Fibroblast of skin of left biceps (primary cell): ENCODE measurements around the gene SFI1.
"Not testable (repeated sequence)": the region's sequence is repeated elsewhere in the genome, so short reads cannot be mapped to it uniquely, and the experiment has no call there.

Source experiments
- DNase-seq, 2 experiments: peaks; one replicate each; pipeline ENCODE4 v3.0.0-alpha.2; 2013; ENCODE audit warnings: low read depth in 2 of 2

The SFI1 gene

GRCh38 chr22:31635638-31636306 is 139.4 kb downstream of the SFI1 start:
- no peak for DNase-seq

- DNase-seq = no peak
Observed at GRCh38 chr22:31637447-31637890, 141.1 kb downstream of the SFI1 start.

DNA sequence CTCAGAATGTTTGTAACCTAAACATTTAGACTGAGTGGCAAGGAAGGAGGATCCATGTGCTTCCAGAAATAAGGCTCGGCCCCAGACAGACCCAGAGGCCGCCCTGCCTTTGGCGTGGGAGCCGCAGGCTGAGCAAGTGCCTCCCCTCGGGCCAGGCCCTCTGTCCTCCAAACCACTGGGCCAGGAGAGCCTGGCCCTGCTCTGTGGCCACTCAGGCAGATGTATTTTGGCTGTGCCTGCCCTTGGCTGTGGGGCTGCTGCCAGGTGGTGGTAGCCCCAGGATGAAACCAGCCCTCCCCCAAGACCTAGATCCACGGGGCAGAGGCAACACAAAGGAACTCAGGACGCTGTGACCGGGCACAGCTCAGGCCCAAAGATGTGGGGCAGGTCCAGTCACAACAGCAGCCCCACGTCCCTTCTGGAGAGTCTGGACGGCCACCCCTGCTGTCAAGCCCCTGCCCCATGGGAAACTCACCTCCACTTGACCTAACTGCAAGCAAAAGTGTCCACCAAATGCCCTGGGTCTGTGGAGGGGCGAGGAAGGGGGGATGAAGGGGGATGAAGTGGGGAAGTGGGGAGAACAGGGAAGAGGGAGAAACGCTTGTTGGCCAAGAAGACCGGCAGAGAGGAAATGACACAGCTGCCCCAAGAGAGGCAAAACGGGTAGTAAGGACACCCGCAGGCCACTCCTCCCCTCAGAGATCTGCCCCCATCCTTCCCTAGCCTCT is 141.7 kb downstream of the SFI1 start:
- no peak for DNase-seq

DNA sequence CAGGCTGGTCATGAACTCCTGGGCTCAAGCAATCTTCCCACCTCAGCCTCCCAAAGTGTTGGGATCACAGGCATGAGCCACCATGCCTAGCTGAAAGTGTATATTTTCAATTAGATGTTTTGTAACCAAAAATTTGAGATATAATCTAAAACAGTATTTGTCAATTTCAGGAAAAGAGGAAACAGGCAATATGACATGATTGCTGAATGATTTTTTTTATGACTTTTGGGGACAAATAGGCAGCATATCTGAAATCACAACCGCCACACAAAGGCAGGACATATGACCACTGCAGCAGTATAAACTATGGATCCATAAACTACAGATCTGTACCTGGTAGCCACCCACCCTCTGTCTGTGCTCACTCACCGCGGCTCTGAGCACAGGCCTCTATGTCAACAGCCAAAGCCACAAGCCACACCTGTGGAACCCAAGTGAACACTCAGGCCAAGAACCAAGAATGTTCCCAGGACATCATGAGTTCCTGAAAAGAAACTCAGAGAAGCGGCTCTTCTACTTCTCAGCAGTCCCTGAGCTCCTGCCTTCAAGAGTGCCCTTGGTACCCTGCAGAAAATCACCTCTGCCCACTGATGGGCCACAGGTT is 143.2 kb downstream of the SFI1 start:
- DNase-seq = no peak

GRCh38 chr22:31646186-31647019 is 150.1 kb downstream of the SFI1 start:
- peak; percentile 50 to 56 for DNase-seq

GRCh38 chr22:31647066-31647465 is 150.7 kb downstream of the SFI1 start:
- no peak for DNase-seq

- DNase-seq = peak in 1 of 2 experiments; percentile 33
Observed at GRCh38 chr22:31647523-31648320, 151.4 kb downstream of the SFI1 start.

DNA sequence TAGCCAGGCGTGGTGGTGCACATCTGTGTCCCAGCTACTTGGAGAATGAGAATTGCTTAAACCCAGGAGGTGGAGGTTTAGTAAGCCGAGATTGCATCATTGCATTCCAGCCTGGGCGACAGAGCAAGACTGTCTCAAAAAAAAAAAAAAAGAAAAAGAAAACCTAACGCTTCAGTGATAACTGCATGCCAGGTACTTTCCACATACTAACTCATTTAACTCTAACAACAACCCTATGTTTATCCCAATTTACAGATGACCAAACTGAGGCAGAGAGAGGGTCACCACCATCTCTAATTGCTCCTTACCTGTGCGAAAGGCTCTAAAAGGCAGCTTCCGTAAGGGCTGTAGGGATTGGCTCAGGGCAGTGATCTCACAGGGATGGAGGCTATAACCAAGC is 154.1 kb downstream of the SFI1 start:
- DNase-seq = peak; percentile 58 to 60

GRCh38 chr22:31651664-31652063 is 155.3 kb downstream of the SFI1 start:
- DNase-seq = no peak

DNA sequence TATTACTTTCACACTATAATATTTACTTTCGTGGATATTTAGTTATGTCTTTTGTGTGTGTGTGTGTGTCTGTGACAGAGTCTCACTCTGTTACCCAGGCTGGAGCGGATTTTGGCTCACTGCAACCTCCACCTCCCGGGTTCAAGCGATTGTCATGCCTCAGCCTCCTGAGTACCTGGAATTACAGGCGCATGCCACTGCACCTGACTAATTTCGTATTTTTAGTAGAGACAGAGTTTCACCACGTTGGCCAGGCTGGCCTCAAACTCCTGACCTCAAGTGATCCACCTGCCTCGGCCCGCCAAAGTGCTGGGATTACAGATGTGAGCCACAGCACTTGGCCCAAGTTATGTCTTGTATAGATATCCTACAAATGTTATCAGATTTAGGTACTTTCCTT is 155.8 kb downstream of the SFI1 start:
- no peak for DNase-seq

DNA sequence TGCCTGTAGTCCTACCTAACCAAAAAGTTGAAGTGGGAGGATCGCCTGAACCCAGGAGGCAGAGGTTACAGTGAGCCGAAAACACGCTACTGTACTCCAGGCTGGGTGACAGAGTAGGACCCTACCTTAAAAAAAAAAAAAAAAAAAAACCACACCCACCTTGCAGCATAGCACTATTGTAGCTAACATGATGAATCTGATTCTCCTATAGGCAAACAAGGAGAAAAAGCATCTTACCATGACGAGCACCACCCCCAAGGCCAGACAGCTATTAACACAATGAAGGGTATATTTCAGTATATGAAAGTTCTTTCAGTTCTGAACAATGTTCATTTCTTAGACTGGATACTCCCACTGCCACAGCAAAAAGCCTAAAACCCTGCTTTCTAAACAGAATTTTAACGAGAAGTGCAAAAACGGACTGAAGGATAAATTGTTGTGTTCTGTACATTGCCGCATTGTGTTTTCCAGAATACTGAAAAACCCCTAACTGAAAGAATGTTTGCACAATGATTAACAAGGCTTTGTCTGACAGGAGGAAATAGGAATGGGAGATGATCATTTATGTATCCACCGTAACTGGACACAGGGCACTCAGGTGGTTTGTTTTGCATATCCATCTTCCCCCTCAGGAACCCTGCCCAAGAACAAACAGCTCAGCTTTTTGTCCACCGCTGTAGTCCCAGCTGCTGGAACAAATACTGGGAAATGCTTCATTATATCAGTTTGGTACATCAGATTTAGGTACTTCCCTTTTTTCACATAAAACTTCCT is 156.8 kb downstream of the SFI1 start:
- no peak for DNase-seq

DNA sequence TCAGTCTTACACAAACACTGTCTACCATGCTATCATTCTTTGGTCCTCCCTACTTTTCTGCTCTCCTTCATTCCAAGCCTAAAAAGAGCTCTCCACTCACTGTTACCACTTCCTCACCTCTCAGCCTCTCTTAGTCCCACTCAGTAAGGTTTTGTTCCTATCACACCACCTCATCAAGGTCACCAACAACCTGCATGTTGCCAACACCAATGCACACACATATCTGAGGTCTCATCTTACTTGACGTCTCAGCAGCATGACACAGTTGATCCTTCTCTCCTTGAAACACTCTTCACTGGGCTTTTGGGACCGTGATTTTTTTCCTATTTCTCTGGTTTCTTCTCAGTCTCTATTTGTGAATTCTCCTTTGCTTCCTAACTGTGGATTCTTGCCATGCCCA is 157.6 kb downstream of the SFI1 start:
- no peak for DNase-seq

- DNase-seq = no peak
Observed at GRCh38 chr22:31654408-31654807, 158.1 kb downstream of the SFI1 start.

DNA sequence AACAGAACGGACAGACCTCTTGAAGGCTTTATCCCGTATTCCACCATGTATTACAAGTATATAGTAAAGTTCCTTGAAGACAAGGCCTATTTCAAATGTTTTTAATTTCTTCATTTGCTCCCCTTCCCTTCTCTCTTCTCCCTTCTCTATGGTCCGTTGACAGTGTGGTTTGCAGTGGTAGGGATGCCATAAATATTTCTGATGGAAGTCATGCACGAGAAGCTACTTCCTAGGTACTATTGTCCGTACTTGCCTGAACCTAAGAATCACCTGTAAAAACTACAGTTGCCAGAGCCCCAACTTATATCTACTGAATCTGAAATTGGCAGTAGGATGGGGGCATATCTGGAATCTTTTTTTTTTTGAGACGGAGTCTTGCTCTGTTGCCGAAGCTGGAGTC is 162.9 kb downstream of the SFI1 start:
- no peak for DNase-seq

DNA sequence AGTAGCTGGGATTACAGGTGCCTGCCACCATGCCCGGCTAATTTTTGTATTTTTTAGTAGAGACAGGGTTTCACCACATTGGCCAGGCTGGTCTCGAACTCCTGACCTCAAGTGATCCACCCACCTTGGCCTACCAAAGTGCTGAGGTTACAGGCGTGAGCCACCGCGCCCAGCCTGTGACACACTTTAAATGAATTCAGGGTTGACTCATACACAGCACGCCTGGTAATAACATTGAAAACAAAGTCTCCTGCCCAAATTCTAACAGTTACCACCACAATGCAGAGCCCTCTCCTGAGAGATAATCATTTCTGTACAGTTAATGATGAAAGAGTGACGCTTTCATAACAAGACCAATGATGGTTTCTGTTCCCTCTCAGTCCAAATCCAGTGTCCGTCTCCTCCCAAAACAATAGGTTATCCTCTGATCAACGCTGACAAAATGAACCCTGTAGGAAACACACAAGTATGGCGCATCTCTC is 164.6 kb downstream of the SFI1 start:
- DNase-seq = not testable (repeated sequence)

DNA sequence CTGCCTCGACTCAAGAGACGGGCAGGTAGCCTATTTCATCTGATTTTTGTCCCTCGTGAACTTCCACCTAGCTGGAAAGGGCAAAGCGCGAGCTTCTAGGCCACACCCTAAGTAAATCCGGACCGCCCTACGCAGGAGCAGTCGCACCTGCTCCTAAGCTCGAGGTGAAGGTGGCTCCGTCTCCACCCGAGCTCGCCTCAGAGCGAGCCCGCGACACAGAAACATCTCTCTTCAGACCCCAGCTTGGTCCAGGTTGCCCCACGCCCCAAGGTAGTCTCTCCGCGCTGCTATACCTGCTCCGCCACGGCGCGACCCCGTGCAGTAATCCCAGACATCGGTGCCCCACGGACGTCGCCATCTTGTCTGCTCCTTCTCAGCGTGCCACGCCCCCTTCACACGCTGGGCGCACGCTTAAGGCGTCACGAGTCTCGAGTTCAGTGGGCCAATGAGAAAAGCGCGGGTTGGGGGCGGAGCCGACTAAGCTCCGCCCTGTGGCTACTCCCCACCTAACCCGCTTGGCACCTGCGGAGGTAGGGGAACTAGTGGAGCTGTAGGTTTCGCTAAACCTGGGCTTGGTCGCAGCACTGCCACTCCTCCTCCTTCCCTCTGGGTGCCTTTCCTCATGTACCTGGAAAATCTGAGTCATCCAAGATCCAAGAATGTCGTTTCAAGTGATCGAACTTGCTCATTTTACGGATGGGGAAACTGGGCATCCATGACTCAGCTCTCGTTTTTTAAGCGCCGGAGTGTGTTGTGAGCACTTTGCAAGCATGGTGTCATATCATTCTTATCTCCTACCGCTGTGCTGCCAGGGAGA is 165.7 kb downstream of the SFI1 start, which contains the start of gene PISD:
PISD (minus strand) TSS at position 365 of the 817 bp plus-strand sequence; CDS start at position 358, 7 bp downstream.
- DNase-seq = peak; percentile 78 to 81

DNA sequence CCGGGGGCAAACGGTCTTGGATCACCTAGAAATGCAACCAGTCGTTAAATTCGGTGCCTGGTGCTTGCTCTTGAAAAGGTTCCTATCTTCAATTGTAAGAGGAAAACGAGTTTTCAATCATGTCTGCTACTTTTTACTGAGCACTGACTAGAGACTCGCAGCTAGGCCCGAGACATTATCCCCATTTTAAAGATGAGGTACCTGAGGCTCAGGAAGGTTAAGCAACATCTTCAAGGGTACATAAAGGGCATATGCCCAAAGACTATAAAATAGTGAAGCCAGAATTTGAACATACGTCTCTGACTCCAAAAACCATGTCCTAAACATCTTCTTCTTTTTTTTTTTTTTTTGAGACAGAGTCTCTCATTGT is 166.3 kb downstream of the SFI1 start:
- no peak for DNase-seq
